SK-N-MC (cell line): ENCODE results near the gene R3HDM2.

Experiments used
- EZH2 ChIP-seq: fragments of 200-600 bp; sonication (generic); IDR thresholded peaks from one replicate; pipeline ENCODE4 v1.6.1; 2017; ENCODE audit warnings: antibody characterized with exemption
- FOXP2 ChIP-seq: optimal IDR thresholded peaks from 2 replicates; pipeline ENCODE3; 2011; ENCODE audit warnings: mild to moderate bottlenecking, moderate library complexity; ENCODE audit not compliant: insufficient read depth; ENCODE audit errors: extremely low read length, control extremely low read depth
- POLR2AphosphoS5 ChIP-seq: IDR thresholded peaks from 2 replicates; pipeline ENCODE4 v1.6.1; 2012; ENCODE audit warnings: mild to moderate bottlenecking, low read depth, low read length, borderline replicate concordance

- TF ChIP-seq POLR2AphosphoS5: no peak
- TF ChIP-seq EZH2: no peak
- TF ChIP-seq FOXP2: no peak
Measured at GRCh38 chr12:57234571-57235016, 196.2 kb downstream of the R3HDM2 start.
